Peyer's patch (tissue), 4 donors: Measurements from ENCODE around the gene ABLIM2.

Experiments
- CTCF ChIP-seq, 6 experiments: fragments of 450-650 bp in 4 of 6; fragments of 200-600 bp in 2 of 6; sonication (generic) in 1 of 6; IDR thresholded peaks; one replicate each; pipeline ENCODE4 v1.5.1; 2017 to 2019; ENCODE audit warnings: antibody characterized with exemption in 6 of 6, mild to moderate bottlenecking in 3 of 6, moderate library complexity in 1 of 6
- POLR2A ChIP-seq, 2 donors: fragments of 450-650 bp; IDR thresholded peaks; one replicate each; pipeline ENCODE4 v1.5.1; 2017; ENCODE audit warnings: antibody characterized with exemption in 2 of 2, mild to moderate bottlenecking in 2 of 2, moderate library complexity in 2 of 2

- no peak for TF ChIP-seq CTCF (IDR thresholded peaks at IDR 0.05)
- no peak for TF ChIP-seq POLR2A (IDR thresholded peaks at IDR 0.05)
These were observed 17.7 kb downstream of the ABLIM2 start for GRCh38 chr4:8140915-8141314.
